Neural crest cell (in vitro differentiated cells): ENCODE results near the gene RAB11FIP4. TPM values are rescaled to one million over a fixed set of nuclear protein-coding genes. Genes with fewer than 3 reads are reported as not detected.
A peak's percentile ranks its signal among the peaks of the same experiment; 100 is the strongest.

Experiments used
- DNase-seq: peaks from one replicate; pipeline ENCODE4 v3.0.0; 2021; ENCODE audit warnings: low read depth, mixed read lengths, low spot score
- H3K27ac Mint-ChIP-seq: one replicate; pipeline ENCODE4 v1.8.0; 2021; ENCODE audit warnings: mild to moderate bottlenecking, mixed read lengths; ENCODE audit not compliant: unreplicated experiment
- H3K27me3 Mint-ChIP-seq: 2 replicates; pipeline ENCODE4 v1.8.0; 2021; ENCODE audit warnings: low read depth, mild to moderate bottlenecking, mixed read lengths
- H3K36me3 Mint-ChIP-seq: 2 replicates; pipeline ENCODE4 v1.8.0; 2021; ENCODE audit warnings: low read depth, mild to moderate bottlenecking, mixed read lengths
- H3K4me1 Mint-ChIP-seq: 2 replicates; pipeline ENCODE4 v1.8.0; 2021; ENCODE audit warnings: mixed read lengths
- H3K4me3 Mint-ChIP-seq: one replicate; pipeline ENCODE4 v1.8.0; 2021; ENCODE audit warnings: mild to moderate bottlenecking, mixed read lengths
- H3K9me3 Mint-ChIP-seq: 2 replicates; pipeline ENCODE4 v1.8.0; 2021; ENCODE audit warnings: mixed read lengths
- total RNA-seq: library from RNA; stranded (reverse); gene quantifications from 2 replicates; pipeline ENCODE4 v1.2.1, GENCODE V29; 2021
- TF ChIP-seq, protein P1 (sequence below): fragments of 200-600 bp; sonication (generic); conservative IDR thresholded peaks from 2 replicates; pipeline ENCODE4 v1.5.0; 2021; ENCODE audit warnings: antibody characterized with exemption, mild to moderate bottlenecking

Gene RAB11FIP4
- total RNA-seq, 1 donor from 2014 or later, result 7.4 TPM

DNA sequence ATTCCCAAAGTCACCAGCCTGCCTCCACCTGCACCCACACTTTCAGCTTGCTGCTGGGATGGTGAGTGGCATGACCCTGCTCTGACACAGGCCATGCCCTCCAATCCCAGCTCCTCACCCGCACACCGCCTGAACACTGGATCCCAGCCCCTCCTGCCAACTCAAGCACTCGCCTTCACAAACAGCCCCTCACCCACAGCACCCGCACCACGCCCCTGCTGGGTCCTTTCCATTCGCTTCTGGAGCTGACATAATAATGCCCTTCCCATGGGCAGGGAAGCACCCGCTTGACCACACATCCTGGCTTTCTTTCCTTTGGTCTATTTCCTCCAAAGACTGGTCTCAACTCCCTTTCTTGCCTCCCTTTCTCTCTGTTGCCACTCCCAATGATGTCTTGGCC, 57.6 kb downstream of the RAB11FIP4 start:
- Mint-ChIP-seq H3K36me3 (no peaks in the 10 kb centered on the region), H3K27ac (peak overlapping the region; percentile 81), H3K4me3 (no peak overlapping the region), H3K4me1 (no peaks in the 10 kb centered on the region), H3K27me3 (no peaks in the 10 kb centered on the region), H3K9me3 (no peaks in the 10 kb centered on the region)
- DNase-seq, result no peak
- TF ChIP-seq, protein P1, sequence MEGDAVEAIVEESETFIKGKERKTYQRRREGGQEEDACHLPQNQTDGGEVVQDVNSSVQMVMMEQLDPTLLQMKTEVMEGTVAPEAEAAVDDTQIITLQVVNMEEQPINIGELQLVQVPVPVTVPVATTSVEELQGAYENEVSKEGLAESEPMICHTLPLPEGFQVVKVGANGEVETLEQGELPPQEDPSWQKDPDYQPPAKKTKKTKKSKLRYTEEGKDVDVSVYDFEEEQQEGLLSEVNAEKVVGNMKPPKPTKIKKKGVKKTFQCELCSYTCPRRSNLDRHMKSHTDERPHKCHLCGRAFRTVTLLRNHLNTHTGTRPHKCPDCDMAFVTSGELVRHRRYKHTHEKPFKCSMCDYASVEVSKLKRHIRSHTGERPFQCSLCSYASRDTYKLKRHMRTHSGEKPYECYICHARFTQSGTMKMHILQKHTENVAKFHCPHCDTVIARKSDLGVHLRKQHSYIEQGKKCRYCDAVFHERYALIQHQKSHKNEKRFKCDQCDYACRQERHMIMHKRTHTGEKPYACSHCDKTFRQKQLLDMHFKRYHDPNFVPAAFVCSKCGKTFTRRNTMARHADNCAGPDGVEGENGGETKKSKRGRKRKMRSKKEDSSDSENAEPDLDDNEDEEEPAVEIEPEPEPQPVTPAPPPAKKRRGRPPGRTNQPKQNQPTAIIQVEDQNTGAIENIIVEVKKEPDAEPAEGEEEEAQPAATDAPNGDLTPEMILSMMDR, result no peak

DNA sequence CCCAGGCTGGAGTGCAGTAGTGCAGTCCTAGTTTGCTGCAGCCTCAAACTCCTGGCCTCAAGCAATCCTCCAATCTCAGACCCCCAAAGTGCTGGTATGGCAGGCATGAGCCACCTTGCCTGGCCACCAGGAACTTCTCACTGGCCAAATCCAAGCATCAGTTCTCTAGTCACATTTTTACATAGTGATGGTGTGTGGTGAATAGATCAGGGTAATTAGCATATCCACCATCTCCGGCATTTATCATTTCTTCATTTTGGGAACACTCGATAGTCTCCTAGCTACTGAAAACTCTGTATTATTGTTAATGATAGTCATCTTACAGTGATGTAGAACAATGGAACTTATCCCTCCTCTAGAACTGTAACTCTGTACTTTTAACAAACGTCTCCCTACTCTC, 58.3 kb downstream of the RAB11FIP4 start:
- no peaks in the 10 kb centered on the region for H3K36me3 Mint-ChIP-seq
- no peaks in the 10 kb centered on the region for H3K4me1 Mint-ChIP-seq
- no peaks in the 10 kb centered on the region for H3K27me3 Mint-ChIP-seq
- H3K4me3 Mint-ChIP-seq, result no peak overlapping the region
- no peaks in the 10 kb centered on the region for H3K9me3 Mint-ChIP-seq
- H3K27ac Mint-ChIP-seq, result no peak overlapping the region
- no peak for DNase-seq
- TF ChIP-seq, protein P1, result no peak

DNA sequence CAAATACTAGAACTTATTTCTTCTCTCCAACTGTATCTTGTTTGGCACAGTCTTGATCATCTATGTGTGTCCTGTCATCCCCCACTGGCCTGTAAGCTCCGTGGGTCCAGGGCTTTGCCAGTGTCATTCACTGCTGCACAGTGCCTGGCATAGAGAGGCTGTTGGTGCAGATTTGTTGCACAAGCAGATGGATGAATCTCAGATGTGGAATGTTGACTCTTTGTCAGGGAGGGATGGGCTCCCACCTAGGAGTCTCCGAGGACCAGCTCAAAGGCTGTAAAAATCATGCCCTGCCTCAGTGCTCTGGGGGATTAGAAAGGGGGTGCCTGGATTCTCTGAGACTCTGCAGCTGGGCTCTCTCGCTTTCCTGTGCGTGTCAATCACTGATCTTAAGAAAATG, 60.6 kb downstream of the RAB11FIP4 start:
- H3K9me3 Mint-ChIP-seq, result no peaks in the 10 kb centered on the region
- no peaks in the 10 kb centered on the region for H3K36me3 Mint-ChIP-seq
- TF ChIP-seq, protein P1, result no peak
- H3K27me3 Mint-ChIP-seq, result no peaks in the 10 kb centered on the region
- no peak for DNase-seq
- peak overlapping the region; percentile 57 for H3K27ac Mint-ChIP-seq
- no peaks in the 10 kb centered on the region for H3K4me1 Mint-ChIP-seq
- no peak overlapping the region for H3K4me3 Mint-ChIP-seq

- H3K4me1 Mint-ChIP-seq, result no peaks in the 10 kb centered on the region
- TF ChIP-seq, protein P1, result no peak
- no peaks in the 10 kb centered on the region for H3K27me3 Mint-ChIP-seq
- no peak for DNase-seq
- no peak overlapping the region for H3K27ac Mint-ChIP-seq
- no peaks in the 10 kb centered on the region for H3K9me3 Mint-ChIP-seq
- H3K4me3 Mint-ChIP-seq, result no peak overlapping the region
- no peaks in the 10 kb centered on the region for H3K36me3 Mint-ChIP-seq
These were observed 61.2 kb downstream of the RAB11FIP4 start for GRCh38 chr17:31452561-31453110.

- DNase-seq, result no peak
- Mint-ChIP-seq H3K27me3 (no peaks in the 10 kb centered on the region), H3K4me1 (no peaks in the 10 kb centered on the region), H3K9me3 (no peaks in the 10 kb centered on the region), H3K4me3 (no peak overlapping the region), H3K36me3 (no peaks in the 10 kb centered on the region), H3K27ac (no peak overlapping the region)
- TF ChIP-seq, protein P1, result no peak
These were observed 62.4 kb downstream of the RAB11FIP4 start for GRCh38 chr17:31453896-31454295.
